AG09309 (cell line): ENCODE measurements around the gene SLC6A7.

ENCODE experiments used
- DNase-seq: peaks from one replicate; pipeline ENCODE4 v3.0.0-alpha.2; 2010; ENCODE audit warnings: low read depth
- H3K4me3 ChIP-seq: 2 replicates; pipeline ENCODE4 v1.5.1; 2011; ENCODE audit warnings: mild to moderate bottlenecking, low read depth, low read length, moderate library complexity; ENCODE audit not compliant: control insufficient read depth
- TF ChIP-seq, protein P1 (sequence below): IDR thresholded peaks from 2 replicates; pipeline ENCODE4 v1.5.1; 2011; ENCODE audit warnings: mild to moderate bottlenecking, low read depth, low read length, inconsistent platforms; ENCODE audit not compliant: insufficient read depth, control insufficient read depth; ENCODE audit errors: missing control alignments

Gene SLC6A7

GRCh38 chr5:150183436-150183835 is 6.4 kb upstream of the SLC6A7 start:
- no peak overlapping the region for H3K4me3 ChIP-seq
- TF ChIP-seq, protein P1, sequence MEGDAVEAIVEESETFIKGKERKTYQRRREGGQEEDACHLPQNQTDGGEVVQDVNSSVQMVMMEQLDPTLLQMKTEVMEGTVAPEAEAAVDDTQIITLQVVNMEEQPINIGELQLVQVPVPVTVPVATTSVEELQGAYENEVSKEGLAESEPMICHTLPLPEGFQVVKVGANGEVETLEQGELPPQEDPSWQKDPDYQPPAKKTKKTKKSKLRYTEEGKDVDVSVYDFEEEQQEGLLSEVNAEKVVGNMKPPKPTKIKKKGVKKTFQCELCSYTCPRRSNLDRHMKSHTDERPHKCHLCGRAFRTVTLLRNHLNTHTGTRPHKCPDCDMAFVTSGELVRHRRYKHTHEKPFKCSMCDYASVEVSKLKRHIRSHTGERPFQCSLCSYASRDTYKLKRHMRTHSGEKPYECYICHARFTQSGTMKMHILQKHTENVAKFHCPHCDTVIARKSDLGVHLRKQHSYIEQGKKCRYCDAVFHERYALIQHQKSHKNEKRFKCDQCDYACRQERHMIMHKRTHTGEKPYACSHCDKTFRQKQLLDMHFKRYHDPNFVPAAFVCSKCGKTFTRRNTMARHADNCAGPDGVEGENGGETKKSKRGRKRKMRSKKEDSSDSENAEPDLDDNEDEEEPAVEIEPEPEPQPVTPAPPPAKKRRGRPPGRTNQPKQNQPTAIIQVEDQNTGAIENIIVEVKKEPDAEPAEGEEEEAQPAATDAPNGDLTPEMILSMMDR, result no peak
- no peak for DNase-seq

DNA sequence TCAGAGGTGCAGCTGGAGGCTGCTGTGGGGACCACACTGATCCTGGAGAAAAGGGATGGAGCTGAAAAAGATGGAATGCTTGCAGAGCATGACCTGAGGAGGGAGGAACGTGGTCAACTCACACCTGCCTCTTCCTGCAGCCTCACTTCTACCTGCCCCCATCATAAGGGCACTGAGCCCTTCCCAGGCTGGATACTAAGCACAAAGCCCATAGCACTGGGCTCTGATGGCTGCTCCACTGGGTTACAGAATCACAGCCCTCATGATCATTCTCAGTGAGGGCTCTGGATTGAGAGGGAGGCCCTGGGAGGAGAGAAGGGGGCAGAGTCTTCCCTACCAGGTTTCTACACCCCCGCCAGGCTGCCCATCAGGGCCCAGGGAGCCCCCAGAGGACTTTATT is 5.9 kb upstream of the SLC6A7 start:
- TF ChIP-seq, protein P1, result no peak
- no peak overlapping the region for H3K4me3 ChIP-seq
- no peak for DNase-seq

GRCh38 chr5:150184990-150185912 is 4.6 kb upstream of the SLC6A7 start:
- DNase-seq, result no peak

GRCh38 chr5:150186137-150186536 is 3.7 kb upstream of the SLC6A7 start:
- DNase-seq, result no peak
- no peak overlapping the region for H3K4me3 ChIP-seq
- TF ChIP-seq, protein P1, result no peak

More at GRCh38 chr5:150184990-150185912, 4.6 kb upstream of the SLC6A7 start:
- H3K4me3 ChIP-seq, result no peak overlapping the region
- TF ChIP-seq, protein P1, result no peak

DNA sequence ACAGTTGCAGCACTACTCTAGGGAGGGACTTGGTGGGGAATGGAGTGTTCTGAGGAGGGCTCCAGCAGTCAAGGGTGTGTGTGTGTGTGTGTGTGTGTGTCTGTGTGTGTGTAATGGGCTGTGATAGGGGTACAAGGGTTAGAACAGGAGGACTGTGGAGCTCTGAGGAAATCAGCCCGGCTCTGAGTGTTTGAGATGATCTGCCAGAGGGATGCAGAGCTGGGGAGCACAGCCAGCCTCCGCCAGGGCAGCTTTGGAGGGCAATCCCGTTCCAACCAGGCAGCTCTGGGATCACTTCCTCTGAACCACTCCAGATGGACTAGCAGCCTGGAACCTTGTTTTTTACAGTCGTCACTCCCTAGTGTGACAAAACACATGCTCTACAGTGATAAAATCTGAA is 3.0 kb upstream of the SLC6A7 start:
- TF ChIP-seq, protein P1, result no peak
- H3K4me3 ChIP-seq, result no peak overlapping the region
- no peak for DNase-seq

GRCh38 chr5:150188146-150188842 is 1.6 kb upstream of the SLC6A7 start:
- TF ChIP-seq, protein P1, result no peak
- no peak for DNase-seq
- H3K4me3 ChIP-seq, result no peak overlapping the region
